HL-60 (cell line): ENCODE results near the gene SNX25.

Source experiments
- DNase-seq, 2 experiments: peaks; one replicate each; pipeline ENCODE4 v3.0.0-alpha.2; 2010 to 2020; ENCODE audit warnings: low read depth in 1 of 2, low spot score in 1 of 2
- H3K27ac ChIP-seq: fragments of 250-450 bp; sonication (Bioruptor Pico); replicated peaks from 2 replicates; pipeline ENCODE4 v1.5.1; 2020; ENCODE audit warnings: mild to moderate bottlenecking, moderate library complexity
- H3K27me3 ChIP-seq: fragments of 250-450 bp; sonication (Bioruptor Pico); 2 replicates; pipeline ENCODE4 v1.5.1; 2021; ENCODE audit warnings: mild to moderate bottlenecking, moderate library complexity; ENCODE audit not compliant: insufficient read depth, poor library complexity, severe bottlenecking
- H3K4me3 ChIP-seq: replicated peaks from 2 replicates; pipeline ENCODE4 v1.5.1; 2011; ENCODE audit warnings: mild to moderate bottlenecking, control low read depth, low read length; ENCODE audit not compliant: insufficient read depth
- CTCF ChIP-seq: IDR thresholded peaks from one replicate; pipeline ENCODE4 v1.5.1; 2011; ENCODE audit warnings: low read length, control low read depth, inconsistent platforms; ENCODE audit not compliant: insufficient read depth
- GABPA ChIP-seq: IDR thresholded peaks from 2 replicates; pipeline ENCODE4 v1.6.1; 2012; ENCODE audit warnings: low read depth
- POLR2AphosphoS5 ChIP-seq: IDR thresholded peaks from 2 replicates; pipeline ENCODE4 v1.6.1; 2012; ENCODE audit warnings: low read depth
- REST ChIP-seq: IDR thresholded peaks from 2 replicates; pipeline ENCODE4 v1.6.1; 2012; ENCODE audit warnings: low read depth; ENCODE audit not compliant: insufficient replicate concordance
- SPI1 ChIP-seq: IDR thresholded peaks from 2 replicates; pipeline ENCODE4 v1.6.1; 2012; ENCODE audit warnings: low read depth, mild to moderate bottlenecking, borderline replicate concordance

Gene SNX25

GRCh38 chr4:185227713-185228278 lies 18.4 kb downstream of the SNX25 start:
- no peak overlapping the region for H3K4me3 ChIP-seq
- DNase-seq, result no peak
- no peak for TF ChIP-seq CTCF
- TF ChIP-seq SPI1, result no peak
- TF ChIP-seq REST, result no peak
- TF ChIP-seq POLR2AphosphoS5, result no peak
- H3K27ac ChIP-seq, result no peak overlapping the region
- no peaks in the 10 kb centered on the region for H3K27me3 ChIP-seq

GRCh38 chr4:185229021-185229818 lies 19.8 kb downstream of the SNX25 start:
- TF ChIP-seq CTCF (no peak), GABPA (no peak), REST (no peak)
- DNase-seq, result no peak
- Histone ChIP-seq H3K27ac (no peak overlapping the region), H3K4me3 (no peak overlapping the region), H3K27me3 (peaks cover 2% of the 10 kb centered on the region)

- no peak for DNase-seq
- TF ChIP-seq GABPA (no peak), REST (no peak), POLR2AphosphoS5 (no peak), CTCF (no peak), SPI1 (no peak)
- no peak overlapping the region for H3K27ac ChIP-seq
- peaks cover 2% of the 10 kb centered on the region for H3K27me3 ChIP-seq
- H3K4me3 ChIP-seq, result no peak overlapping the region
Measured at GRCh38 chr4:185232370-185232769, 23.0 kb downstream of the SNX25 start.
